Testis (tissue), 2 donors: ENCODE measurements around the gene NT5C1A.

Source experiments
- POLR2A ChIP-seq: fragments of 450-650 bp; IDR thresholded peaks from one replicate; pipeline ENCODE4 v1.6.1; 2017; ENCODE audit warnings: antibody characterized with exemption, mild to moderate bottlenecking, moderate library complexity
- TF ChIP-seq, protein P1 (sequence below), 3 experiments: fragments of 450-650 bp in 2 of 3; fragments of 200-600 bp in 1 of 3; sonication (generic) in 1 of 3; IDR thresholded peaks; one replicate each; pipeline ENCODE4 v1.5.1; 2016 to 2019; ENCODE audit warnings: antibody characterized with exemption in 3 of 3, mild to moderate bottlenecking in 2 of 3, moderate library complexity in 1 of 3

DNA sequence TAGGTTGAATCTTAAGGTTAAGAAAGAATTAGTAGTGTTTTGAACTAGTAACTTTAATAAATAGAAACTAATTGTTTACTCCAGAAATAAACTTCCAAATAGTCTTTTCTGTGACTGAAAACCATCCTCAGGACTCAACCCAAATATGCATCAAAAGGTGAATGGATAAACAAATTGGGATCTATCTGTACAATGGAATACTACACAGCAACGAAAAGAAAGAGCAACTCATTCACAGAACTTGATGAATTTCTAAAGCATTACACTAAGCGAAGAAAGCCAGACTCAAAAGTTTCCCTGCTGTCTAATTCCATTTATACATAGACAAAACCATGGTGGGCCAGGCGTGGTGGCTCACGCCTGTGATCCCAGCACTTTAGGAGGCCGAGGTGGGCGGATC lies 57.4 kb downstream of the NT5C1A start:
- TF ChIP-seq, protein P1, sequence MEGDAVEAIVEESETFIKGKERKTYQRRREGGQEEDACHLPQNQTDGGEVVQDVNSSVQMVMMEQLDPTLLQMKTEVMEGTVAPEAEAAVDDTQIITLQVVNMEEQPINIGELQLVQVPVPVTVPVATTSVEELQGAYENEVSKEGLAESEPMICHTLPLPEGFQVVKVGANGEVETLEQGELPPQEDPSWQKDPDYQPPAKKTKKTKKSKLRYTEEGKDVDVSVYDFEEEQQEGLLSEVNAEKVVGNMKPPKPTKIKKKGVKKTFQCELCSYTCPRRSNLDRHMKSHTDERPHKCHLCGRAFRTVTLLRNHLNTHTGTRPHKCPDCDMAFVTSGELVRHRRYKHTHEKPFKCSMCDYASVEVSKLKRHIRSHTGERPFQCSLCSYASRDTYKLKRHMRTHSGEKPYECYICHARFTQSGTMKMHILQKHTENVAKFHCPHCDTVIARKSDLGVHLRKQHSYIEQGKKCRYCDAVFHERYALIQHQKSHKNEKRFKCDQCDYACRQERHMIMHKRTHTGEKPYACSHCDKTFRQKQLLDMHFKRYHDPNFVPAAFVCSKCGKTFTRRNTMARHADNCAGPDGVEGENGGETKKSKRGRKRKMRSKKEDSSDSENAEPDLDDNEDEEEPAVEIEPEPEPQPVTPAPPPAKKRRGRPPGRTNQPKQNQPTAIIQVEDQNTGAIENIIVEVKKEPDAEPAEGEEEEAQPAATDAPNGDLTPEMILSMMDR (IDR thresholded peaks at IDR 0.05) = no peak
- no peak for TF ChIP-seq POLR2A
